Hematopoietic multipotent progenitor cell treated with erythropoietin and hydrocortisone succinate and interleukin-3 and kit ligand, for 4 days (in vitro differentiated cells): ENCODE results near the gene P2RY8.
"Not testable (repeated sequence)": the region's sequence is repeated elsewhere in the genome, so short reads cannot be mapped to it uniquely, and the experiment has no call there.

Experiments used
- DNase-seq: peaks from one replicate; pipeline ENCODE4 v3.0.0-alpha.2; 2015

P2RY8 gene

DNA sequence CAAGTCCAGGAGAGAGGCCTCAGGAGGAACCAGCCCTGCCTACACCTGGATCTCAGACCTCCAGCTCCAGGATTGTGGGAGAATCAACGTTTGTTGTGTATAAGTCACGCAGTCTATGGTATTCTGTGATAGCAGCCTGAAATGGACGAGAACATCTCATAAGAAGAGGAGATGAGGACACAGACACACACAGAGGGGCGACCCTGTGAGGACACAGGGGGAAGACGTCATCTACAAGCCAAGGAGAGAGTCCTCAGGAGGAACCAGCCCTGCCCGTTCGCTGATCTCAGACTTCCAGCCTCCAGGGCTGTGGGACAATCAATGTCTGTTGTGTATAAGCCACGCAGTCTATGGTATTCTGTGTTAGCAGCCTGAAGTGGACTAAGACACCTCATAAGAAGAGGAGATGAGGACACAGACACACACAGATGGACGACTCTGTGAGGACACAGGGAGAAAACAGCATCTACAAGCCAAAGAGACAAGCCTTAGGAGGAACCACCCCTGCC is 20.3 kb downstream of the P2RY8 start:
- DNase-seq, result no peak

GRCh38 chrX:1511829-1512228 is 25.2 kb downstream of the P2RY8 start:
- no peak for DNase-seq

DNA sequence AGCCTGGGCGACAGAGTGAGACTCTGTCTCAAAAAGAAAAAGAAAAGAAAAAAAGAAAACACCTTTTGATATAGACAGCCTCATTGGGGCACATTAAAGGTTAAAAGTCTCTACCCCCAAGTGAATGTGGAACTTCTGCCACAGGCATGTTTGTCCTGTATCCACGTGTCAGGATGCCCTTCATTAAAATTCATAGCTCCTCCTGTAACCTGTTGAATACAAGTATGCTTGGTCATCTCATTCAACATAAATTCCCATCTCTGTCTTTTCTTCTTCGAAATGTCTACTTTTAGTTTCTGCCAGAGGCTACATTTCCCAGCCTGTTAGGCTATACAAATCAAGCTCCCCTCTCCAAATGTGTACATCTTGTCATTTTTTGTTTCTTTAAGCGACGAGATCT is 25.8 kb downstream of the P2RY8 start:
- DNase-seq, result no peak

DNA sequence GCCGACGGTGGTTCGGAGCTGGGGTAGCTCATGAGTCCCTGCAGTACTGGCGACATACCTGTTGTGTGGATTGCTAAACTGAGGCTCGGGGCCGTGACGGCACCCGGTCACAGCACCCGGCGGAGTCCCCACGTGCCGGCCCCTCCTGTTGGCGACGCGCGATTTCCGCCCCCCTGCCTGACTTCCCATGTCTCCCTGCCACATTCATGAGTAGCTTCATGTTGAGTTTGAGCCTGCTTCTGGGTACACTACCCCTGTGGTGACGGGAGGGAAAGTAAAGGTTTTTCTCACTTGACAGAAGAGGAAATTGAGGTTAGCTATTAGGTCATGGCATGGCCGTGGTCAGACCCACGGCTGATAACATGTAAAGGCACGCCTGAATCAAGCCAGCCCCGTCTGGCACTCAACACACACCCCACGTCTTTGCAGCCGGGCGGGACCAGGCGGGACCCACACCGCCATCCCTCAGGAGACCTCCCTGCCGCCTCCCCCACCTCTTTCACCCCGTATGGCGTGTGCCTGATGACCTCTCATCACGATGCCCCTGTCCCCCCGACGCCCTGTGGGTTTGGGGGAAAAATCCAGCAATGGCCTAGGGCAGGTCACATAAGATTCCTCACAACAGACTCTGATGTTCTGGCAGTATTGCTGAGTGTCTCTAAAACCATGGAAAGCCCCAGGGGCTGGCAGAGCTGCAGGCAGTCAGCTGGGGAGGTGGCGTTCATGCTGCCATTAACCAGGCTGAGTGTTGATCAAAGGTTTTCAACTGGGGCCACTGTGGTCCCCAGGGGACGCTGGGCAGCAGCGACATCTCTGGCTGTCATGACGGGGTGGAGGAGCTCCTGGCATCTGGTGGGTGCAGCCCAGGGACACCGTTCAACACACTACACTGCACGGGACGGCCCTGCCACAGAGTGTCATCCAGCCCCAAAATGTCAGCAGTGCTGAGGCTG is 29.2 kb downstream of the P2RY8 start:
- DNase-seq, result peak; percentile 91

- no peak for DNase-seq
Observed at GRCh38 chrX:1506916-1507315, 30.1 kb downstream of the P2RY8 start.

DNA sequence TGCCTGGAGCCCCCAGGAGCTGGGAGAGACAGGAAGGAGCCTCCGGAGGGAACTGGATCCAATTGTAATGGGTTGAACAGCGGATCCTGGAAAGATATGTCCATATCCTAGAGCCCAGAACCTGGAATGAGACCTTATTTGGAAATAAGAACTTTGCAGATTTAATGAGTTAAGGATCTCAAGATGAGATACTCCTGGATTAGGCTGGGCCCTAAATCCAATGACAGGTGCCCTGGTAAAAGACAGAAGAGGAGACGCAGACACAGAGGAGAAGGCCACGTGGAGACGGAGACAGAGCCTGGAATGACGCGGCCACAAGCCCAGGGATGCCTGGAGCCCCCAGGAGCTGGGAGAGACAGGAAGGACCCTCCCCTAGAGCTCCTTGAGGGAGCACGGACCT is 34.1 kb downstream of the P2RY8 start:
- no peak for DNase-seq

- DNase-seq, result peak; percentile 71
Observed at GRCh38 chrX:1502241-1502640, 34.7 kb downstream of the P2RY8 start.

DNA sequence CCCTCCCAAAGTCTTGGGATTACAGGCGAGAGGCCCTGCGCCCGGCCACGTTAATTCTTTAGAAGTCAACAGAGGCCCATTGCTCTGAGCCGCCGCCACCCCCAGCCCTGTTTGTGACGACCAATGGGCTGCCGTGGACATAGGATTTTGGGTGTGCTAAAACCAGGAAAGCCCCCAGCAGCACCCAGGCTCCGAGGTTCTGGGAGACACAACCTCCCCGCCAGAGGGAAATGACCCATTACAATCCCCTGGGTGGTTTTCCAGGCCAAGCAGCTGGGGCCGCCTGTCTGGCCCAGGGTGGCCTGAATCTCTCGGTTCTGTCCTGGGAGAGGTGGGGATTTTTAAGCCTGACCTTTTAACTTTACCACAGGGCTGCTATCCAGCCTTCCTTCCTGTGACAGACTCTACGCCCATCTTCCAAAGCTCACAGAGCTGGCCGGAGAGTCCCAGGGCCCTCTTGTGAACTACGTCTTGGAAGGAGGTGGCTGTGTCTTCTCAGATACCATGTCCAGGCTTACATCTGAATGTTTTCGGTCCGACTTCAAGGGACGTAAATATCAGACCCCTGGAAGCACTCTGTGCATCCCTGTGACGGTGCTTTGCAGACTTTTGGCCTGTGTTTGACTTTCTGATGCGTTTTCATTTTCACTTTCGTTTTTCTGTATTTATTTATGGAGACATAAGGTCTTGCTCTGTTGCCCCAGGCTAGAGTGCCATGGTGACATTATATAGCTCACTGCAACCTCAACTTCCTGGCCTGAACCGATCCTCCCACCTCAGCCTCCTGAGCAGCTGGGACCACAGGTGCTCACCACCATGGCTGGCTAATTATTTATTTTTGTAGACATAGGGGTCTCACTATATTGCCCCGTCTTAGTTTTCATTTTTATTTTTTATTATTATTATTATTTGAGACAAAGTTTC is 36.0 kb downstream of the P2RY8 start:
- DNase-seq, result no peak

DNA sequence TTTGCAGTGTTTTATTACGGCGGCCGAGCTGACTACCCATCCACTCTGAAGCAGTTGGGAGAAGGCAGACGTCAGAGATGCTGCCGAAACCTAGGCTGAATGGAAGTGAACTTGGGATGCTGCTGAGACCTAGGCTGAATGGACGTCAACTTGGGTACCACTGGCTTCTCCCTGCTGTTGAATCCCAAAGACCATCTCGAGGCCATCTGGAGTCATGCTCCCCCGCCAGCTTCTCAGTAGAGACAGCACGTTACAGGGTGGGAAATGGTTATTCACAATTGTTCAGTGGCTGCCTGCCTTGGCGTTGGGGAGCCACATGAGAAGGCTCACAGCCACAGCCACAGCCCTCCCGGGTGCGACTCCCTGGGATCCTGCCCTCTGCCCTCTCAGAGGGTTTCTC is 40.9 kb downstream of the P2RY8 start:
- no peak for DNase-seq

DNA sequence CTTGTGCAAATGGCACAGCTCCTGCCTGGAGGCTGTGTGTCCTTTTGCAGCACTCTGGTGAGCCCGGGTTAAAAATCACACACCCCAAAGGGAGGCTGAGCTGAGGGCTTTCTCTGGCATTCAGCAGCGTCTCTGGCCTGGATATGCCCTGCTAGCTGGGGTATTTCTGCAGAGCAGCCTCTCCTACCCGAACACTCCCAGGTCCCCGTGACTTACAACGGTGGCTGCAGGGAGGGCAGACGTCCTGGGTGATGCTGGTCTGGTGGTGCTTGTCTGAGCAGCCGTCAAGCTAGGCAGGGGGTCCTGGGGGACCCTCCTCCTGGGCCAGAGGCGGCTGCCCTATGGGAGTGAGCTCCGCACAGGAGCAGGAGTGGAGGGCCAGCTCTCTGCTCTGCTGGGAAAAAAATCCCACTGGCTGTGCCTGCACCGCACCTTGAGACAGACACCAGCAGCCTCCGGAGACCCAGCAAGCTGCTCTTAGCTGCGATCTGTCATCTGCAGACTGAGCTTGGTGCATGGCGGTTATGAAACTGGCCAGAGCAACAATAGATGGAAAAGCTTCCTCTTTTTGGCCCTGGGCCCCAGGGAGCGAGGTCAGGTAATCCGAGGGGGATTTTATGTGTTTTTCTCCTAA is 43.0 kb downstream of the P2RY8 start:
- DNase-seq, result peak; percentile 80

DNA sequence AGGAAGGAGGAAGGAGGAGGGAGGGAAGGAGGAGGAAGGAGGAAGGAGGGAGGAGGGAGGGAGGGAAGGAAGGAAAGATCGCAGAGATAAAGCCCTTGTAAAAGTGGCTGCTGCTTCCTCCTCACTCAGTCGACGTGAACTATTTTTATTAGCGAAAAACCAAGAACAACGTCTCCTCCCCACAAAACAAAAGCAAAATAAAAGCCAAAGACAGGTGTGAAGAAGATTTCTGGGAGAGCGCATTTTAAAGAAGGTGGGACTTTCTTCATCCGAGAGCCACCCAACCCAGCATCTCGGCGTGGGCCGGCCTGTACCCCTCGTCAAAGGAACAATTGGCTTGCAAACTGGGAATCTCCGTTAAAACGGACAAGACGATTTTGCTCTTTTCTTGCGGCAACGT is 43.6 kb downstream of the P2RY8 start:
- no peak for DNase-seq

DNA sequence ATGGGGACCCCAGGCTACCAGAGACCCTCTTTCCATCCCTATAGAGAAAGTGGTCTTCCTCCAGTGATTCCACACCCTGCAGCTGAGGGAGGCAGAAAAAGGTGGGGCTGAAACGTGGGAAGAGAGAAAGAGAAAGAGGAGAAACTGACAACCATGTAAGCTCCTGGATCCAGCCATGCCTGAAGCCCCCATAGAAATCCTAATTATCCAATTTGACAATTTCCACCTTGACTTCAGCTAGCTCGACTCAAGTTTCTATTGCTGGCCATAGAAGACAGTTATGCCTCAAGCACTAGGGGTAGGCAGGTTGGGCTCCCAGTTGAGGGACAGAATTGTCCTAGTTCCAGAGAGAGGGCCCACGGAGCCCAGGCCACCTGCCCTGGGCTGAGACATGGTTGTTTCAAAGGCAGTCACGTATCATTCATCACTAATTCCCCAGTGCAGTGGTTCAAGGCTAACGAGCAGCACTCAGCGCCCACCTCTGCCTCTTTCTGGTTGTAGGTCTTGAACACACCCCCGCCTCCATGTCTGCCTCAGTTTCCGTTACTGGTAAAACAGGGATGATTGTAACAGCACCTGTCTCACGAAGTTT is 44.5 kb downstream of the P2RY8 start:
- DNase-seq, result no peak

DNA sequence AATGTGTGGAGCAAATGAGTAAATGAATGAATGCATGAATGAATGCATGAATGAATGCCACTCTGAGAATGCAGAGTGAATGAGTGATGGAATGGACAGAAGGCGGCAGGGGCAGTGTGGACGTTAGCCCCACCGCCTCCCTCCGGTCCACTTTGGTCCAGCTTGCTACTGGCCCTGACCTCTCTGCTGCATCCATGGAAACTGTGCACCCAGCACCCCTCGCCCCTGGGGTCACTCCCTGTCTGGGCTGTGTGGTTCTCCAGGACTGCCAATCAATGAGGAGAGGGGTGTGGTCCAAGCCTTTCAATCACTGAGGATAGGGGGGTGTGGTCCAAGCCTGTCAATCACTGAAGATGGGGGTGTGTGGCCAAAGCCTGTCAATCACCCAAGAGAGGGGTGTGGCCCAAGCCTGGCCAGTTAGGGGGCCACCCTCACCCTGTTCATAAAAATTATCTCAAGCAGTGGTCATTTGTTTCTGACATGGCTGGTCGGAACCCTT is 45.1 kb downstream of the P2RY8 start:
- peak; percentile 97 for DNase-seq

DNA sequence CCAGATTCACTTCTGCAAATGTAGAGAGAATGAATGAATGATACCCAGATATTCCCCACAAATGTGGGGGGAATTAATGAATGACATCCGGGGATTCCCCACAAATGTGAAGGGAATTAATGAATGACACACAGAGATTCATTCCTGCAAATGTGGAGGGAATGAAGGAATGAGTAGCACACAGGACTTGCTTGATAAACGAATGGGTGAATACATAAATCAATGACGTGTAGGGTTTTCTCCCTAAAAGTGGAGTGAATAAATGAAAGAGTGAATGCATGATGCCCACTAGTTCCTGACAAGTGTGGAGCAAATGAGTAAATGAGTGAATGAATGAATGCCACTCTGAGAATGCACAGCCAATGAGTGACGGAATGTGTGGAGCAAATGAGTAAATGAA is 45.7 kb downstream of the P2RY8 start:
- not testable (repeated sequence) for DNase-seq

DNA sequence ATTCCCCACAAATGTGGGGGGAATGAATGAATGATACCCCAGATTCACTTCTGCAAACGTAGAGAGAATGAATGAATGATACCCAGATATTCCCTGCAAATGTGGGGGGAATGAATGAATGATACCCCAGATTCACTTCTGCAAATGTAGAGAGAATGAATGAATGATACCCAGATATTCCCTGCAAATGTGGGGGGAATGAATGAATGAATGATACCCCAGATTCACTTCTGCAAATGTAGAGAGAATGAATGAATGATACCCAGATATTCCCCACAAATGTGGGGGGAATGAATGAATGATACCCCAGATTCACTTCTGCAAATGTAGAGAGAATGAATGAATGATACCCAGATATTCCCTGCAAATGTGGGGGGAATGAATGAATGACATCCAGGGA is 46.3 kb downstream of the P2RY8 start:
- DNase-seq, result not testable (repeated sequence)

- not testable (repeated sequence) for DNase-seq
Observed at GRCh38 chrX:1489354-1489753, 47.6 kb downstream of the P2RY8 start.

DNA sequence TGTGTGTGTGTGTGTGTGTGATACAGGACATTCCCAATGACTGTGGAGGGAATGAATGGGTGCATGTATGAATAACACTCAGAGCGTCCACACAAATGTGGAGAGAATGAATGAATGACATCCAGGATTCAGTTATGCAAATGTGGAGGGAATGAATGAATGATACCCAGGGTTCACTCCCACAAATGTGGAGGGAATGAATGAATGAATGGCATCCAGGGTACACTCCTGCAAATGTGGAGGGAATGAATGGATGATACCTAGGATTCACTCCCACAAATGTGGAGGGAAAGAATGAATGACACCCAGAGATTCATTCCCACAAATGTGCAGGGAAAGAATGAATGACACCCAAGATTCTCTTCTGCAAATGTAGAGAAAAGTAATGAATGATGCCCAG is 48.2 kb downstream of the P2RY8 start:
- DNase-seq, result no peak

GRCh38 chrX:1488141-1488540 is 48.8 kb downstream of the P2RY8 start:
- no peak for DNase-seq

GRCh38 chrX:1487401-1487800 is 49.6 kb downstream of the P2RY8 start:
- no peak for DNase-seq

DNA sequence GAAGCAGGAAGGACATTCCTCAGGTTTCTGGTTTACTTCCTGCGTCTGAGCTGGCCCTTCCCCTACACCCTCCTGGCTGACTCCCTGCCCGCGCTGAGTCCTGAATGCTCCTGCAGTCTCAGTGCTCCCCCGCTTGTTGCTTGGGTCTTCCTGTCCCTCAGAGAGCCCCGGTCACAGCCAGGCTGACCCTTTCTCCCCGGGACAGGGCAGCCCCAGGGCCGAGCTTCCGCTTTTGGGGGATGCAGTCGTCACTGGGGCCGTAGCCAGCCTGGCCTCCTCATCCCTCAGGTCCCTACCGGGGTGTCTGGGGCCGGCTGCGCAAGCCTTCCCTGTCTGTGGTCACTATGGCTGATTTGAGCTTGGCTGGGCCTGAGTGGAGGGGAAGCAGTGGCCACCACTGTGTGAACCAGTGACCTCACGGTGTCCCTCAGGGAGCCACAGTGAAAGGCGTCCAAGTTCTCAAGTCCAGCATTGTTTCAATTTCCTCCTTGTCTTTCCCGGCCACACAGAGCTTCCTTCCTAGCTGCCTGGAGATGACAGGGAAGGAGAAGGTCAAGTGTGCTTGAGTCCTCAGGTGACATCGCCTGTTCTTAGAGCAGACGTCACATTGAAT is 50.1 kb downstream of the P2RY8 start:
- DNase-seq, result no peak

DNA sequence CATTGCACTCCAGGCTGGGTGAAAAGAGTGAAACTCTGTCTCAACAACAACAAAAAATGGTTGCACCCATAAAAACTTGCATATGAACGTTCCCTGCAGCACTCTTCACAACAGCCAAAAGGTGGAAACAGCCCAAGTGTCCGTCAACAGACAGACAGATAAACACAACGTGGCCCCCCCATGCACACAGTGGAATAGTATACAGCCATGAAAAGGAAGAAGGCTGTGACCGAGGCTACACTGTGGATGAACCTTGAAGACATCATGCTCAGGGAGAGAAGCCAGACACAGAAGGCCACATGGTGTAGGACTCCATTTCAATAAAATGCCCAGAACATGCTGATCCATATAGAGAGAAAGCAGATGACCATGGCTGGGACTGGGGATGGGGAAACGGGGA is 50.8 kb downstream of the P2RY8 start:
- no peak for DNase-seq

DNA sequence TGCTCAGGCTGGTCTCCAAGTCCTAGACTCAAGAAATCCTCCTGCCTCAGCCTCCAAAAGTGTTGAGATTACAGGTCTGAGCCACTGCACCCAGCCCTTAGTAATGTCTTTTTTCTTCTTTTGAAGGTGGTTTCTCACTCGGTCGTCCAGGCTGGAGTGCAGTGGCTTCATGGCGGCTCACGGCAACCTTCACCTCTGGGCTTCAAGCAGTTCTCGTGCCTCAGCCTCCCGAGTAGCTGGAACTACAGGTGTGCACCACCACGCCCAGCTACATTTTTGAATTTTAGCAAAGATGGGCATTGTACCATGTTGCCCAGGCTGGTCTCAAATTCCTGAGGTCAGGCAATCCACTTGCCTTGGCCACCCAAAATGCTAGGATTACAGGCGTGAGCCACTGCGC is 52.0 kb downstream of the P2RY8 start:
- DNase-seq, result no peak
